CD4-positive, alpha-beta T cell treated with Interleukin-4 for 1 hour (primary cell): ENCODE results near the gene KLHDC2.
"Not testable (repeated sequence)": the region's sequence is repeated elsewhere in the genome, so short reads cannot be mapped to it uniquely, and the experiment has no call there.

Experiments used
- DNase-seq, 2 donors: peaks; one replicate each; pipeline ENCODE4 v3.0.0-alpha.2; 2020 to 2022

KLHDC2 gene

DNA sequence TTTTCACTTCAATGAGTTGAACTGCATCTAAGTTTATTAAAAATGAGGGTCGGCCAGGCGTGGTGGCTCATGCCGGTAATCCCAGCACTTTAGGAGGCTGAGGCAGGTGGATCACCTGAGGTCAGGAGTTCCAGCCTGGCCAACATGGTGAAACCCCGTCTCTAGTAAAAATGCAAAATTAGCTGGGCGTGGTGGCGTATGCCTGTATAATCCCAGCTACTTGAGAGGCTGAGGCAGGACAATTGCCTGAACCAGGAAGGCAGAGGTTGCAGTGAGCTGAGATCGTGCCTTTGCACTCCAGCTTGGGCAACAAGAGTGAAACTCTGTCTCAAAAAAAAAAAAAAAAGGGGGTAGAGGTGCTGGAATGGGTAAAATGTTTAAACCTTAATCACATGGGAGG lies 13.1 kb downstream of the KLHDC2 start:
- not testable (repeated sequence) for DNase-seq

DNA sequence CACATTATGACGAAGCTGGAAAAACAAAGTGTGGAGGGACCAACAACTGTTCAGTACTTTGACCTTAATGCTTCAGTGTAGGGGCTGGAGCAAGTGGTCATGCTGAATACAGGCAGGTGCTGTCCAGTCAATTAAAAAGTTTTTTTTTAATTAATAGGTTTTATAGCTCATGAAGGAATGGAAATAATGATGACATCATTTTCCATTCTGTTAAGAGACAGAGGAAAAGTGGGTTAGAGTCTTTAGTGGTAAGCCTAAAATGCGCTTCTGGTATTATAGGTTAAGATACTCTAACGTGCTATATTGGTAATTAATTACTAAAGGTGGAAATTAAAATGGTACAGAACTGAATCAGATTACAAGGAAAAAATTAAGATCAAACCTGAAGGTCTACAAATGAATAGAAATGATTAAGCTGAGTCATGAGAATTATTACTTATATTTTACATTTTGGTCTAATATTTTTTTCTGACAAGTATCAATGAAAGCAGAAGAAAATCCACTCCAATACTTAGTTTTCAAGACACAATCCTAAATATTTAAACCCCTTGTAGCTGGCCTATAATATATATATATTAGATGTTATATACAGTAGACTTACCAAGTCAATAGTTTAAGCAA lies 15.6 kb downstream of the KLHDC2 start:
- no peak for DNase-seq

DNA sequence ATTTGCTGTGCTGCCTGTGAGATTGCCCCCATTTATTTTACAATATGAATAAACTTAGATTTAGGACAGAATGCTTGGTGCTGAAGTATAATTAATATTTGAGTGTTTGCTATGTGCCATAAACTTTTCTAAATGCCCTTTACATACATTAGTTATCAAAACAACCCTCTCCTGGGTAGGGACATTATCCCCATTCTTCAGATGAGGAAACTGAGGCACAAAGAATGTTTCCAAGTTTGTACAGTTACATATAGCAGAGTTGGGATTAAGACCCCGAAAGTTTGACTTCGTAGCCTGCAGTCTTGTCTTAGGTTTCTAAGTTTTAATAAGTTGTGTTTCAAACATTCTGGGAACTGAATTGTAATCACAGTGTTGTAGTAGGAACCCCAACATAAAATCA lies 18.4 kb downstream of the KLHDC2 start:
- no peak for DNase-seq

DNA sequence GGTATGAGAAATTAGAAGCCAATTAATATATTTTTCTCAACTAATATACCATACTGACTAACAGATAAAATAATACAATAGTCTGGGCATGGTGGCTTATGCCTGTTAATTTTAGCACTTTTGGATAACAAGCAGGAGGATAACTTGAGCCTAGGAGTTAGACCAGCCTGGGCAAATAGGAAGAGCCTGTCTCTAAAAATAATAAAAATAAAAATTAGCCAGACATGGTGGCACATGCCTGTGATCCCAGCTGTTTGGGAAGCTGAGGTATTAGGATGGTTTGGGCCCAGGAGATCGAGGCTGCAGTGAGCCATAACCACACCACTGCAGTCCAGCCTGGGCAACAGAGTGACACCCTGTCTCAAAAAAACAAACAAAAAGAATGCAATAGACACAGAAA lies 24.7 kb downstream of the KLHDC2 start:
- DNase-seq: no peak

DNA sequence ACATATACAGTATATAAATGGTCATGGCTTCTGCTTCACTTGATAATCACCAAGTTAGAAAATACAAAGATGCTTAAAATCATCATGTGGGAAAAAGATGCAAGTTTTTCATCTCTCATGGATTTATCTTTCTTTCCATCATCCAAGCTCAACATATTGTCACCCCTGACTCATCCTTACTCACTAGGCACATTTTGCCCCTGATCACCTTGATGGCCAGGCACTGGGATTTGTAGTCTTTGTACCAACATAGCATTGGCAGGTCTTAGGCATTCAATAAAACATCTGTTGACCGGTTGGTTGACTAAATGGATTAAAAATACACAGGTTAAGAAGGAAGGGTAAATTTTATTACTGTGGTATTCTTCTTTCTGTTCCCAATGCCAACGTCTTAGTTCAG lies 28.1 kb downstream of the KLHDC2 start:
- DNase-seq: no peak

DNA sequence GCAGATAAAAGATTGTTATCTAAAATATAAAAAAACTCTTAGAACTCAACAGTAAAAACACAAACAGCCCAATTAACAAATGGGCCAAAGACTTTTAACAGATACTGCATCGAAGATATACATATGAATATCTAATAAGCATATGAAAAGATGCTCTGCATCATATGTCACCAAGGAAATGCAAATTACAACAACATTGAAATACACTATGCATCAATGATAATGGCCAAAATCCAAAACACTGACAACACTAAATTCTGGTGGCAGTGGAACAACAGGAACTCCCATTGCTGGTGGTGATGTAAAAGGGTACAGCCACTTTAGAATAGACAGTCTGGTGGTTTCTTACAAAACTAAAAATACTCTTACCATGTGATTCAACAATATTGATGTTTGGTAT lies 40.8 kb downstream of the KLHDC2 start:
- no peak for DNase-seq

DNA sequence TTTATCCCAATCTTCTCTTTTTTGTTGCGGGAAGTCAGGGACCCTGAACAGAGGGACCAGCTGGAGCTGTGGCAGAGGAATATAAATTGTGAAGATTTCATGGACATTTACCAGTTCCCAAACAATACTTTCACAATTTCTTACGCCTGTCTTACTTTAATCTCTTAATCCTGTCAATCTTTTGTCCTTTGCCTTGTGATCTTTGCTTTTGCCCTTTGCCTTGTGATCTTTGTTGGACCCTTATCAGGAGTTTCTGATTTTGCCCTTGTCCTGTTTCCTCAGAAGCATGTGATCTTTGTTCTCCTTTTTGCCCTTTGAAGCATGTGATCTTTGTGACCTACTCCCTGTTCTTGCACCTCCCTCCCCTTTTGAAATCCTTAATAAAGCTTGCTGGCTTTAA lies 48.2 kb downstream of the KLHDC2 start:
- not testable (repeated sequence) for DNase-seq

DNA sequence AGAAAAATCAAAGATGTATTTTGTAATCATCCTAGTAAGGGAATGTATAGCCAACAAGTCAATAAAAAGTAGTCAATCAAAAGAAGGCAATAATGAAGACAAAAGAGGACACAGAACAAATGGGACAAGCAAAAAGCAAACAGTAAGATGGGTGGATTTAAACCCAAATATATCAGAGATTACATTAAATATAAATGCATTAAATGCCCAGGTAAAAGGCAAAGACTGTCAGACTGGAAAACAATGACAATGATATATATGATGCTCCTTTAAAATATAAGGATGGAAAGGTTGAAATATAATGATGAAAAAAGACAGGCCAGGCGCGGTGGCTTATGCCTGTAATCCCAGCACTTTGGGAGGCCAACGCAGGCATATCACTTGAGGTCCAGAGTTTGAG lies 48.9 kb downstream of the KLHDC2 start:
- DNase-seq: no peak

DNA sequence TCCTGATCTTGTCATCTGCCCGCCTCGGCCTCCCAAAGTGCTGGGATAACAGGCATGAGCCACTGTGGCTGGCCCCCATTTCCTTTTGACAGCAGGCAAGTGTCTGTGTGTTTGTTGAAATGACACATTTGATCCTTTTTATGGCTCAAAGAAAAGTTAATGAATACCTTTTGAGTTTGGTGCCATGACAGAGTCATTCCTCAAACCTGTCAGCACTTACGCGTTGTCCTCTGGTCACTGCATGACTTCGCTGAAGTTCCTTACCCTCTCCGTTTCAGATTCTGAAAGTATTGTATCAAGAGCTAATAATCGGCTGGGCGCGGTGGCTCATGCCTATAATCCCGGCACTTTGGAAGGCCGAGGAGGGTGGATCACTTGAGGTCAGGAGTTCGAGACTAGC lies 52.2 kb downstream of the KLHDC2 start:
- no peak for DNase-seq

DNA sequence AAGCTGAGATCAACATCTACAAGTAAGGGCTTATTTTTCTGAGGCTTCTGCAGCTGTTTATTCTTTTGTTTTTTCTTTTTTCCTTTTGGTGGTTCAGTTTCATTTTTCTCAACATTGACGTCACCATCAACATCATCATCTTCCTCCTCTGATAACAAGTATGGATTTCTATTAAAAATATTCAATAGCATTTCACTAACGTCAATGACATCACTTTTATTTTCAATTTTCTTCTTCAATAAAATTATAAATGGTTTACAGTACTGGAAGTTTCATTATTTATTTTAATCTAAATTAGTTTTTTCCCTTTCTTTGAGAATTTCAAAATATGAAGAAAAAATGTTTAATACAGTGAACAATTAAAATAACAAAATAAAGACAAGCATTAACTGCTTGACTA lies 60.7 kb downstream of the KLHDC2 start:
- no peak for DNase-seq
